HepG2 (cell line): ENCODE results near the gene RNF5. TPM values are rescaled to one million over a fixed set of nuclear protein-coding genes. Genes with fewer than 3 reads are reported as not detected.

Experiments
- ARHGAP35 ChIP-seq: sonication (generic); formaldehyde crosslinking; IDR thresholded peaks from 2 replicates; pipeline ENCODE4 v1.9.0; 2022; ENCODE audit warnings: mild to moderate bottlenecking, inconsistent platforms, moderate library complexity, missing genetic modification reagents, borderline replicate concordance
- DR1 ChIP-seq: sonication (generic); formaldehyde crosslinking; IDR thresholded peaks from 2 replicates; pipeline ENCODE4 v1.8.0; 2021; ENCODE audit warnings: mild to moderate bottlenecking, missing genetic modification reagents, inconsistent platforms
- ERF ChIP-seq: IDR thresholded peaks from 2 replicates; pipeline ENCODE4 v1.6.1; 2018; ENCODE audit warnings: missing biosample characterization, missing genetic modification reagents
- FOXO1 ChIP-seq: sonication (generic); formaldehyde crosslinking; IDR thresholded peaks from 2 replicates; pipeline ENCODE4 v1.4.0; 2020; ENCODE audit warnings: missing genetic modification reagents
- GATAD2A ChIP-seq: IDR thresholded peaks from 2 replicates; pipeline ENCODE4 v1.6.1; 2016
- GLI4 ChIP-seq: sonication (generic); formaldehyde crosslinking; IDR thresholded peaks from 2 replicates; pipeline ENCODE4 v1.5.1; 2020; ENCODE audit warnings: missing genetic modification reagents, mild to moderate bottlenecking, moderate library complexity, borderline replicate concordance
- ISX ChIP-seq: sonication (generic); formaldehyde crosslinking; conservative IDR thresholded peaks from 2 replicates; pipeline ENCODE4 v1.5.0; 2020; ENCODE audit warnings: missing genetic modification reagents
- KLF9 ChIP-seq: IDR thresholded peaks from 2 replicates; pipeline ENCODE4 v1.6.1; 2016; ENCODE audit warnings: low read depth
- MAZ ChIP-seq, 2 experiments: sonication (generic) in 1 of 2; formaldehyde crosslinking in 1 of 2; IDR thresholded peaks; 2 replicates each; pipeline versions ENCODE4 v1.5.0 to v1.6.1; 2012 to 2020; ENCODE audit warnings: low read depth in 2 of 2, mild to moderate bottlenecking in 2 of 2, borderline replicate concordance in 1 of 2, improper control_type of control experiment in 1 of 2, low read length in 1 of 2, missing genetic modification reagents in 1 of 2, moderate library complexity in 1 of 2
- MEIS1 ChIP-seq: sonication (generic); formaldehyde crosslinking; IDR thresholded peaks from 2 replicates; pipeline ENCODE4 v1.9.0; 2021; ENCODE audit warnings: mild to moderate bottlenecking, missing genetic modification reagents, moderate library complexity, borderline replicate concordance
- MTA1 ChIP-seq: sonication (generic); formaldehyde crosslinking; IDR thresholded peaks from 2 replicates; pipeline ENCODE4 v1.4.0; 2020; ENCODE audit warnings: missing genetic modification reagents, mild to moderate bottlenecking, borderline replicate concordance
- NFYC ChIP-seq: IDR thresholded peaks from 2 replicates; pipeline ENCODE4 v1.6.1; 2016; ENCODE audit warnings: missing genetic modification reagents, missing compliant biosample characterization
- NR2F2 ChIP-seq: IDR thresholded peaks from 2 replicates; pipeline ENCODE4 v1.6.1; 2012; ENCODE audit warnings: low read depth, inconsistent platforms, borderline replicate concordance
- PCBP1 ChIP-seq: fragments of 200-400 bp; formaldehyde crosslinking; IDR thresholded peaks from 2 replicates; pipeline ENCODE4 v1.6.1; 2017; ENCODE audit warnings: mild to moderate bottlenecking, low read depth, low read length, borderline replicate concordance
- RXRA ChIP-seq: sonication (generic); formaldehyde crosslinking; IDR thresholded peaks from 2 replicates; pipeline ENCODE4 v1.5.1; 2020; ENCODE audit warnings: missing genetic modification reagents
- SNRNP70 ChIP-seq: fragments of 200-400 bp; formaldehyde crosslinking; IDR thresholded peaks from 2 replicates; pipeline ENCODE4 v1.6.1; 2017; ENCODE audit warnings: mild to moderate bottlenecking, low read depth, low read length, moderate library complexity
- SP1 ChIP-seq, 2 experiments: fragments of 450-650 bp in 1 of 2; sonication (generic) in 1 of 2; formaldehyde crosslinking in 1 of 2; IDR thresholded peaks; 2 replicates each; pipeline versions ENCODE4 v1.4.0 to v1.6.1; 2016 to 2020; ENCODE audit warnings: missing genetic modification reagents in 1 of 2
- TBP ChIP-seq: sonication (generic); formaldehyde crosslinking; IDR thresholded peaks from 2 replicates; pipeline ENCODE4 v1.5.0; 2020; ENCODE audit warnings: missing genetic modification reagents
- ZBTB7B ChIP-seq: sonication (generic); formaldehyde crosslinking; IDR thresholded peaks from 2 replicates; pipeline ENCODE4 v1.4.0; 2020; ENCODE audit warnings: missing genetic modification reagents
- ZKSCAN5 ChIP-seq: sonication (generic); formaldehyde crosslinking; IDR thresholded peaks from 2 replicates; pipeline ENCODE4 v1.5.1; 2020; ENCODE audit warnings: mild to moderate bottlenecking, missing genetic modification reagents
- ZNF225 ChIP-seq: sonication (generic); formaldehyde crosslinking; IDR thresholded peaks from 2 replicates; pipeline ENCODE4 v1.4.0; 2020; ENCODE audit warnings: mild to moderate bottlenecking, missing genetic modification reagents
- ZNF234 ChIP-seq: sonication (generic); formaldehyde crosslinking; conservative IDR thresholded peaks from 2 replicates; pipeline ENCODE4 v1.5.1; 2020; ENCODE audit warnings: mild to moderate bottlenecking, missing genetic modification reagents
- ZNF253 ChIP-seq: sonication (generic); formaldehyde crosslinking; IDR thresholded peaks from 2 replicates; pipeline ENCODE4 v1.8.0; 2022; ENCODE audit warnings: mild to moderate bottlenecking, missing genetic modification reagents, borderline replicate concordance
- ZNF329 ChIP-seq: sonication (generic); formaldehyde crosslinking; IDR thresholded peaks from 2 replicates; pipeline ENCODE4 v1.9.0; 2021; ENCODE audit warnings: low read depth, mild to moderate bottlenecking, missing genetic modification reagents
- ZNF558 ChIP-seq: sonication (generic); formaldehyde crosslinking; IDR thresholded peaks from 2 replicates; pipeline ENCODE4 v1.9.0; 2022; ENCODE audit warnings: mild to moderate bottlenecking, missing genetic modification reagents, borderline replicate concordance
- ZNF605 ChIP-seq: sonication (generic); formaldehyde crosslinking; IDR thresholded peaks from 2 replicates; pipeline ENCODE4 v1.8.0; 2022; ENCODE audit warnings: mild to moderate bottlenecking, missing genetic modification reagents
- ZNF883 ChIP-seq: sonication (generic); formaldehyde crosslinking; IDR thresholded peaks from 2 replicates; pipeline ENCODE4 v1.5.1; 2020; ENCODE audit warnings: mild to moderate bottlenecking, missing genetic modification reagents; ENCODE audit errors: not compliant biosample characterization
- polyA plus RNA-seq, 8 experiments: library from polyadenylated mRNA; depleted of rRNA in 3 of 8; stranded (reverse) in 7 of 8; unstranded in 1 of 8; fragments of >200 nt; fragmentation: Illumina TruSeq in 4 of 8; extraction: Trizol in 4 of 8; gene quantifications; 2 replicates each; pipeline versions ENCODE4 v1.2.1 to v1.2.3, GENCODE V29; 2011 to 2016; ENCODE audit warnings: low read depth in 4 of 8, missing spikeins in 1 of 8, mixed read lengths in 1 of 8; ENCODE audit not compliant: insufficient read depth in 1 of 8
- total RNA-seq, 5 experiments: library from RNA; depleted of rRNA; stranded (reverse); fragments of >200 nt; fragmentation: Illumina TruSeq; extraction: Trizol; gene quantifications; 2 replicates each; pipeline ENCODE4 v1.2.3, GENCODE V29; 2016; ENCODE audit warnings: low read depth in 1 of 5
- TF ChIP-seq, protein P1 (sequence below): sonication (generic); formaldehyde crosslinking; conservative IDR thresholded peaks from 2 replicates; pipeline ENCODE4 v1.4.0; 2020; ENCODE audit warnings: mild to moderate bottlenecking, missing genetic modification reagents, moderate library complexity

The RNF5 gene
- total and polyA plus RNA-seq, 2 of the 13 experiments (the other 11 are each of a cell fraction or from before 2014, with no cell fraction given), result 98.0 to 131 TPM

DNA sequence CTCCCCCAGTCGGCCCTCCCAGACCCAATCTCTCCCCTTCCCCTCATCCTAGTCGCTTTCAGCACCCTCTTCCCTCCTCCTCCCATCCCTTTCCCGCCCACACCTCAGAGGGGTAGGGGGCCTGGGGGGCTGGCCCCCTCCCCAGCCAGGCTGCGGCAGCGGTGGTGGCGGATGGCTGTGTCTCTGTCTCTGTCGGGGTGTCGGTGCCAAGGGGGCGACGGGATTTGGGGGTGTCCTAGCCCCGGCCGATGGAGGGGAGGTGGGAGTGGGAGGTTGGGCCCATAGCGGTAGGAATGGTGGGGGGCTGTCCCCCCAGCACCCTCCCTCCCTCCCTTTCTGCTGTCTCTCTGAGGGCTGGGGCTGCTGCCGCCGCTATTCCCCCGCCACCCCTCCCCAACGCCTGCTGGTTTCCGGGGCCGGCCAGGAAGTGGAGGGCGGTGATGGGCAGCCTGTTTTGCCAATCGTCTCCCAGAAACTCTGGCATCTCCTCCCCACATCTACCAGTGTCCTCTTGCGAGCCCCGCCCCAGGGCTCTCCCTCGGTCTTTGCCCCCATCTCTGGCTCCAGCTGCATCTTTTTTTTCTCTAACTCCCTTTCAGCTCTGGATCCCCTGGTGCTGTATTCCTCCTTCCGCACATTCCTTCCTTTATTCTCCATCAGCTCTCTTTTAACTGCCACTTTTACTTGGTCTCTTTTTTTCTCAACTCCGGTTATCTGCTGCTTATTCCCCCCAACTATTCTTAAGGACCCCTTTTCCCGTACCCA is 2.3 kb upstream of the RNF5 start, which contains the start of gene AGPAT1 (continued):
- TF ChIP-seq ZNF329 (CRISPR knock-in tag), result 0 out of 2 replicates have a peak, but pooled peaks have one; percentile 37
- TF ChIP-seq ZNF253, result no peak
- TF ChIP-seq ISX (CRISPR knock-in tag), result no peak
- TF ChIP-seq MEIS1 (CRISPR knock-in tag), result no peak
- TF ChIP-seq RXRA (CRISPR knock-in tag), result peak; percentile 29; the same call in 1 of the 2 replicates
- peak; percentile 89; the same call in 1 of the 2 replicates for TF ChIP-seq MAZ (IDR thresholded peaks at IDR 0.05; ENCODE audit: borderline replicate concordance, low read depth, low read length)
- TF ChIP-seq MAZ (CRISPR knock-in tag; IDR thresholded peaks at IDR 0.05; ENCODE audit: low read depth), result no peak; the same call in 1 of the 2 replicates
- no peak for TF ChIP-seq ZNF234 (CRISPR knock-in tag)
- TF ChIP-seq ZNF883 (CRISPR knock-in tag), result peak; percentile 72
- peak; percentile 46; the same call in 1 of the 2 replicates for TF ChIP-seq ERF (CRISPR knock-in tag)
- TF ChIP-seq ZNF605, result peak; percentile 48
- TF ChIP-seq ZKSCAN5 (CRISPR knock-in tag), result no peak
- peak; percentile 87 for TF ChIP-seq ARHGAP35 (CRISPR knock-in tag)
- peak; percentile 71; the same call in 1 of the 2 replicates for TF ChIP-seq MTA1 (CRISPR knock-in tag)
- peak; percentile 33; the same call in 1 of the 2 replicates for TF ChIP-seq DR1 (CRISPR knock-in tag)
- no peak for TF ChIP-seq KLF9
- peak; percentile 23; the same call in 1 of the 2 replicates for TF ChIP-seq GLI4 (CRISPR knock-in tag)
- TF ChIP-seq SP1 (IDR thresholded peaks at IDR 0.05), result no peak
- peak; percentile 42; the same call in 1 of the 2 replicates for TF ChIP-seq SP1 (CRISPR knock-in tag; IDR thresholded peaks at IDR 0.05)
- TF ChIP-seq NFYC (CRISPR knock-in tag), result peak; percentile 92
- no peak for TF ChIP-seq NR2F2
- peak; percentile 99 for TF ChIP-seq PCBP1
- no peak; the same call in 1 of the 2 replicates for TF ChIP-seq GATAD2A (CRISPR knock-in tag)
- TF ChIP-seq, protein P1, sequence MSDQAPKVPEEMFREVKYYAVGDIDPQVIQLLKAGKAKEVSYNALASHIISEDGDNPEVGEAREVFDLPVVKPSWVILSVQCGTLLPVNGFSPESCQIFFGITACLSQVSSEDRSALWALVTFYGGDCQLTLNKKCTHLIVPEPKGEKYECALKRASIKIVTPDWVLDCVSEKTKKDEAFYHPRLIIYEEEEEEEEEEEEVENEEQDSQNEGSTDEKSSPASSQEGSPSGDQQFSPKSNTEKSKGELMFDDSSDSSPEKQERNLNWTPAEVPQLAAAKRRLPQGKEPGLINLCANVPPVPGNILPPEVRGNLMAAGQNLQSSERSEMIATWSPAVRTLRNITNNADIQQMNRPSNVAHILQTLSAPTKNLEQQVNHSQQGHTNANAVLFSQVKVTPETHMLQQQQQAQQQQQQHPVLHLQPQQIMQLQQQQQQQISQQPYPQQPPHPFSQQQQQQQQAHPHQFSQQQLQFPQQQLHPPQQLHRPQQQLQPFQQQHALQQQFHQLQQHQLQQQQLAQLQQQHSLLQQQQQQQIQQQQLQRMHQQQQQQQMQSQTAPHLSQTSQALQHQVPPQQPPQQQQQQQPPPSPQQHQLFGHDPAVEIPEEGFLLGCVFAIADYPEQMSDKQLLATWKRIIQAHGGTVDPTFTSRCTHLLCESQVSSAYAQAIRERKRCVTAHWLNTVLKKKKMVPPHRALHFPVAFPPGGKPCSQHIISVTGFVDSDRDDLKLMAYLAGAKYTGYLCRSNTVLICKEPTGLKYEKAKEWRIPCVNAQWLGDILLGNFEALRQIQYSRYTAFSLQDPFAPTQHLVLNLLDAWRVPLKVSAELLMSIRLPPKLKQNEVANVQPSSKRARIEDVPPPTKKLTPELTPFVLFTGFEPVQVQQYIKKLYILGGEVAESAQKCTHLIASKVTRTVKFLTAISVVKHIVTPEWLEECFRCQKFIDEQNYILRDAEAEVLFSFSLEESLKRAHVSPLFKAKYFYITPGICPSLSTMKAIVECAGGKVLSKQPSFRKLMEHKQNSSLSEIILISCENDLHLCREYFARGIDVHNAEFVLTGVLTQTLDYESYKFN, result peak; percentile 73
- TF ChIP-seq ZNF225 (CRISPR knock-in tag), result no peak
- no peak for TF ChIP-seq ZNF558 (CRISPR knock-in tag)
- no peak for TF ChIP-seq SNRNP70
- TF ChIP-seq TBP (CRISPR knock-in tag), result no peak
- no peak for TF ChIP-seq ZBTB7B (CRISPR knock-in tag)
- TF ChIP-seq FOXO1 (CRISPR knock-in tag), result peak; percentile 24; the same call in 1 of the 2 replicates
